ENCODE measurements around the gene PPM1H.
A peak's percentile ranks its signal among the peaks of the same experiment; 100 is the strongest.

PPM1H gene

DNA sequence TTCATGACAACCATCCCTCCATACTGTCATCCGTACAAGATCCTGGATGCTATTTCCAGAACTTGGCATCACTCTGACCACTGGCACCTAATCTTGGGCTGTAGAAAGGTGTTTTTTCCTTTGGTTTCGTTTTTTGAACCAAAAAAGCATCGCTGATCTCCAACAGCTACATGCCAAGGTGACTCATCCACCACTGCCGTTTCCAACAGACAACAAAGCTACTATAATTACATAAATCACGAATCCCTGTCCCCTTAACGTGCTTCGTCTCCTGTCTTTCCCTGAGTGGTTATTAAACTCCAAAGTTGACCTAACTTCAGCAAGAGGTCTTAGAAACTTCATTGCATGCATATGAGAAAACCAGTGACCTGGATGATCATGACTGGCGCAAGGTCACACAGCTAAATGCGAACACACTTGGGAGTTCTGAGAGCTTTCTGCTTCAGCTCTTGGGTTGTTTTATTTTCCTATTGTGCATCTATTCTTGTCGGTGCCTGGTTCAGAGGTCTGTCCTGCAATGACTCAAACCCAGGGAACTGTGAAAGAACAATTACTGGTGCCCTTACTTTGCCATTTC is 99.9 kb downstream of the PPM1H start:
- Histone ChIP-seq H3K9me3 (ENCODE audit: severe bottlenecking) (no peaks in the 10 kb centered on the region), H3K4me3 (ENCODE audit: low read depth, low read length) (no peak overlapping the region), H3K27me3 (ENCODE audit: insufficient read depth, low read depth, severe bottlenecking) (no peaks in the 10 kb centered on the region), H3K36me3 (peaks cover 15% of the 10 kb centered on the region), H3K27ac (no peak overlapping the region)
- TF ChIP-seq CTCF (IDR thresholded peaks at IDR 0.05; ENCODE audit: low read depth, low read length): no peak
- DNase-seq: no peak

DNA sequence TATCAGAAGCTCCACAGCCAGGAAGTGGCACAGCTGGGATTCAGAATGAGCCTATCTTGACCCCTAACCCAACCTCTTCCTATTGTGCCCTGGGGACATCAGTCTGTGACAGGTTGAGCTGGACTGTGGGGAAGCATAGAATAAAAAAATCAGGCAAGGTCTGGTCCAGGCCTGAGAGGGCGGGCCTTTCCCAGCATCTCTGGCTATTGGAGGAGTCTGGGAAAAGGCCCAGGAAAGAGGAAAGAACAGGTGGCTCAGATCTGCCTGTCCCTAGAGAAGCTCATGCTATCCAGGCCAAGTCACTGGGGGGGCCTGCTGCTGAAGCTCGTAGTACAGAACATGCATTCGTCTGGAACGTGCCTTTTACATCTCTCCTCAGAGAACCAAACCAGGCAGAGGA is 100.5 kb downstream of the PPM1H start:
- H3K27me3 ChIP-seq (ENCODE audit: insufficient read depth, low read depth, severe bottlenecking): no peaks in the 10 kb centered on the region
- H3K36me3 ChIP-seq: peaks cover 15% of the 10 kb centered on the region
- H3K27ac ChIP-seq: no peak overlapping the region
- DNase-seq: peak; percentile 11
- no peak overlapping the region for H3K4me3 ChIP-seq (ENCODE audit: low read depth, low read length)
- no peaks in the 10 kb centered on the region for H3K9me3 ChIP-seq (ENCODE audit: severe bottlenecking)
- TF ChIP-seq CTCF (IDR thresholded peaks at IDR 0.05; ENCODE audit: low read depth, low read length): no peak

- Histone ChIP-seq H3K4me3 (ENCODE audit: low read depth, low read length) (no peak overlapping the region), H3K27me3 (ENCODE audit: insufficient read depth, low read depth, severe bottlenecking) (no peaks in the 10 kb centered on the region), H3K36me3 (peaks cover 21% of the 10 kb centered on the region), H3K9me3 (ENCODE audit: severe bottlenecking) (no peaks in the 10 kb centered on the region), H3K27ac (no peak overlapping the region)
- no peak for TF ChIP-seq CTCF (IDR thresholded peaks at IDR 0.05; ENCODE audit: low read depth, low read length)
- DNase-seq: no peak
These were observed 101.3 kb downstream of the PPM1H start for GRCh38 chr12:62833634-62834033.

DNA sequence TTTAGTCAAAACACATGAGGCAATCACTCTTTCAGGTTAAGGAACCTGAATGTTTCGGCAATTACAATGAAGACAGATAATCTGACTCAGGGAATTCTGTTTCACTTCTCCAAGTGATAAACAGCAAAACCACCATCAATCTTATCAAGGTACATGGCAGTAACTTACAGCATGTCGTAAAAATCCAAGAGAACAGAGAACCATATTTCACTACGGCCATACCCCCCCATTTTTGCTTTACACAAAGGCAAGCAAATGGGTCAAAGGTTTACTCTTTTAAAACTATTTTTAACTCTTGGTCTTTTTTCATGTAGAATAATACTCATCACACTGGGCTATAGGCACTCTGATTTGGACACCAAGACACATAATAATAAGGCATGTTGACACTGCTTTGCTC is 102.4 kb downstream of the PPM1H start:
- Histone ChIP-seq H3K9me3 (ENCODE audit: severe bottlenecking) (no peaks in the 10 kb centered on the region), H3K4me3 (ENCODE audit: low read depth, low read length) (no peak overlapping the region), H3K36me3 (peaks cover 28% of the 10 kb centered on the region), H3K27ac (no peak overlapping the region), H3K27me3 (ENCODE audit: insufficient read depth, low read depth, severe bottlenecking) (no peaks in the 10 kb centered on the region)
- no peak for TF ChIP-seq CTCF (IDR thresholded peaks at IDR 0.05; ENCODE audit: low read depth, low read length)
- DNase-seq: no peak

DNA sequence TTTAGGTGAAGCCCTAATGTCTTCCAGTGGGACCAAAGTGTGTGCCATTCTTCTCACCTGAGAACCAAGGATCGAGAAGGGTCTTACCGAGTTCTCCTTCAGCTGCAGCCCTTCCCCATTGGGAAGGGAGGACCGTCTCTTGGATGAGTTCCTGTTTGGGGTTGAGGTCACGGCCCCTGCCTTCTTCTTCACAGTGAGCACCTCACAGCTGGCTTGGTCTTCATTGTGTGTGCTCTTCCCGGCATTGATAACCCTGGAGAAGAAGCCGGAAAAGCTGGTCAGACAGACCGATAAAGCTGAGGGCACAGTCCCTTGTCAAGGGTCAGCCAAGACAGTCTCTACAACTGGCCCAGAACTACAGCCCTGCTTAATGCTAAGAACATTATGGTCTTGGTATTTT is 102.9 kb downstream of the PPM1H start:
- no peak for DNase-seq
- Histone ChIP-seq H3K4me3 (ENCODE audit: low read depth, low read length) (no peak overlapping the region), H3K9me3 (ENCODE audit: severe bottlenecking) (no peaks in the 10 kb centered on the region), H3K27me3 (ENCODE audit: insufficient read depth, low read depth, severe bottlenecking) (no peaks in the 10 kb centered on the region), H3K36me3 (peaks cover 28% of the 10 kb centered on the region), H3K27ac (no peak overlapping the region)
- TF ChIP-seq CTCF (IDR thresholded peaks at IDR 0.05; ENCODE audit: low read depth, low read length): no peak

GRCh38 chr12:62827855-62828254 is 107.1 kb downstream of the PPM1H start:
- Histone ChIP-seq H3K4me3 (ENCODE audit: low read depth, low read length) (no peak overlapping the region), H3K27ac (no peak overlapping the region), H3K36me3 (peaks cover 28% of the 10 kb centered on the region), H3K27me3 (ENCODE audit: insufficient read depth, low read depth, severe bottlenecking) (no peaks in the 10 kb centered on the region), H3K9me3 (ENCODE audit: severe bottlenecking) (no peaks in the 10 kb centered on the region)
- DNase-seq: no peak
- TF ChIP-seq CTCF (IDR thresholded peaks at IDR 0.05; ENCODE audit: low read depth, low read length): no peak

All from WERI-Rb-1 (cell line).